Esophagus muscularis mucosa (tissue), 4 donors: ENCODE results near the gene CFAP70. TPM values are rescaled to one million over a fixed set of nuclear protein-coding genes. Genes with fewer than 3 reads are reported as not detected.

Experiments
- DNase-seq: peaks from one replicate; pipeline ENCODE4 v3.0.0-alpha.2; 2017; ENCODE audit errors: extremely low spot score
- H3K27ac ChIP-seq, 4 donors: fragments of 200-600 bp; sonication (generic); replicated peaks in 1 of 4; 1 replicate in 3 of 4; 2 replicates in 1 of 4; pipeline ENCODE4 v1.5.1; 2016 to 2019; ENCODE audit warnings: mild to moderate bottlenecking in 1 of 4
- H3K27me3 ChIP-seq, 4 donors: fragments of 200-600 bp; sonication (generic); one replicate each; pipeline versions ENCODE4 v1.5.1 to v1.6.0; 2016 to 2019
- H3K36me3 ChIP-seq, 4 donors: fragments of 200-600 bp; sonication (generic); one replicate each; pipeline ENCODE4 v1.5.1; 2016 to 2019
- H3K4me1 ChIP-seq, 4 donors: fragments of 200-600 bp; sonication (generic); one replicate each; pipeline ENCODE4 v1.5.1; 2016 to 2019
- H3K4me3 ChIP-seq, 4 donors: fragments of 200-600 bp; sonication (generic); 1 replicate in 2 of 4; 2 replicates in 2 of 4; pipeline ENCODE4 v1.5.1; 2016 to 2019; ENCODE audit warnings: mild to moderate bottlenecking in 4 of 4, moderate library complexity in 1 of 4
- H3K9me3 ChIP-seq, 4 donors: fragments of 200-600 bp; sonication (generic); 1 replicate in 3 of 4; 2 replicates in 1 of 4; pipeline ENCODE4 v1.5.1; 2016 to 2019
- CTCF ChIP-seq, 3 experiments: fragments of 200-600 bp in 2 of 3; fragments of 450-650 bp in 1 of 3; sonication (generic) in 2 of 3; IDR thresholded peaks; one replicate each; pipeline ENCODE4 v1.5.1; 2017 to 2019; ENCODE audit warnings: antibody characterized with exemption in 3 of 3, mild to moderate bottlenecking in 2 of 3, moderate library complexity in 1 of 3
- EP300 ChIP-seq: sonication (generic); formaldehyde crosslinking; IDR thresholded peaks from one replicate; pipeline ENCODE4 v1.6.1; 2017; ENCODE audit warnings: antibody characterized with exemption
- POLR2A ChIP-seq: fragments of 450-650 bp; IDR thresholded peaks from one replicate; pipeline ENCODE4 v1.6.1; 2017; ENCODE audit warnings: antibody characterized with exemption, moderate library complexity, mild to moderate bottlenecking, low read depth
- POLR2AphosphoS5 ChIP-seq, 2 donors: sonication (generic); formaldehyde crosslinking; IDR thresholded peaks; one replicate each; pipeline ENCODE4 v1.6.1; 2017; ENCODE audit warnings: antibody characterized with exemption in 2 of 2
- WGBS: methylation state at CpG from one replicate; pipeline ENCODE4 v1.1.5; 2018; 5-methylcytosine and 5-hydroxymethylcytosine counted together
- intact Hi-C: fragments of 100-400 bp; cut with DNase I; formaldehyde crosslinking; loops from one replicate; pipeline ENCODE4 v1.15.1; 2023
- total RNA-seq, 4 donors: library from RNA; depleted of rRNA; stranded (reverse); fragments of >200 nt; gene quantifications; one replicate each; pipeline versions ENCODE4 v1.1.0 to v1.2.1, GENCODE V29; 2016

The CFAP70 gene
- total RNA-seq, 4 donors from 2014 or later: 0.99 to 3.3 (median 1.1) TPM

- intact Hi-C loops: no loop called here
- Histone ChIP-seq H3K27me3 (no peaks in the 10 kb centered on the region), H3K27ac (no peak overlapping the region), H3K9me3 (no peaks in the 10 kb centered on the region), H3K36me3 (peaks cover 4 to 79% (median 40%) of the 10 kb centered on the region in 4 donors), H3K4me1 (no peaks in the 10 kb centered on the region), H3K4me3 (no peak overlapping the region)
- TF ChIP-seq POLR2A (no peak), EP300 (no peak), POLR2AphosphoS5 (IDR thresholded peaks at IDR 0.05) (no peak), CTCF (IDR thresholded peaks at IDR 0.05) (no peak)
- no peak for DNase-seq
- 79% methylated on average over 2 of the region's 2 CpGs for WGBS
Measured at GRCh38 chr10:73233883-73234282, 124.8 kb downstream of the CFAP70 start.

- no peak for DNase-seq
- no peak for TF ChIP-seq POLR2AphosphoS5 (IDR thresholded peaks at IDR 0.05)
- TF ChIP-seq POLR2A: no peak
- no peak for TF ChIP-seq EP300
- no peak for TF ChIP-seq CTCF (IDR thresholded peaks at IDR 0.05)
- intact Hi-C loops: no loop called here
- WGBS: 89% methylated on average over 8 of the region's 8 CpGs
- Histone ChIP-seq H3K36me3 (peaks cover 4 to 76% (median 37%) of the 10 kb centered on the region in 4 donors), H3K4me1 (no peaks in the 10 kb centered on the region), H3K9me3 (no peaks in the 10 kb centered on the region), H3K27me3 (no peaks in the 10 kb centered on the region), H3K27ac (no peak overlapping the region), H3K4me3 (no peak overlapping the region)
Measured at GRCh38 chr10:73232887-73233286, 125.8 kb downstream of the CFAP70 start.

GRCh38 chr10:73229567-73229966 lies 129.1 kb downstream of the CFAP70 start:
- Histone ChIP-seq H3K4me1 (no peaks in the 10 kb centered on the region), H3K27ac (no peak overlapping the region), H3K36me3 (peaks cover 0 to 45% (median 23%) of the 10 kb centered on the region in 4 donors), H3K4me3 (no peak overlapping the region), H3K9me3 (no peaks in the 10 kb centered on the region), H3K27me3 (no peaks in the 10 kb centered on the region)
- 85% methylated on average over 6 of the region's 6 CpGs for WGBS
- DNase-seq: no peak
- TF ChIP-seq CTCF (IDR thresholded peaks at IDR 0.05) (no peak), EP300 (no peak), POLR2A (no peak), POLR2AphosphoS5 (IDR thresholded peaks at IDR 0.05) (no peak)
- intact Hi-C loops: no loop called here

- Histone ChIP-seq H3K9me3 (no peaks in the 10 kb centered on the region), H3K27ac (no peak overlapping the region), H3K27me3 (no peaks in the 10 kb centered on the region), H3K4me1 (no peaks in the 10 kb centered on the region), H3K4me3 (no peak overlapping the region), H3K36me3 (peaks cover 0 to 32% (median 19%) of the 10 kb centered on the region in 4 donors)
- 88% methylated on average over 3 of the region's 3 CpGs for WGBS
- intact Hi-C loops: no loop called here
- DNase-seq: no peak
- no peak for TF ChIP-seq POLR2A
- TF ChIP-seq EP300: no peak
- TF ChIP-seq POLR2AphosphoS5 (IDR thresholded peaks at IDR 0.05): no peak
- TF ChIP-seq CTCF (IDR thresholded peaks at IDR 0.05): no peak
Measured at GRCh38 chr10:73228247-73228646, 130.4 kb downstream of the CFAP70 start.

- no peak overlapping the region for H3K4me3 ChIP-seq
- intact Hi-C loops: no loop called here
- H3K36me3 ChIP-seq: peaks cover 0 to 28% (median 14%) of the 10 kb centered on the region in 4 donors
- H3K27me3 ChIP-seq: no peaks in the 10 kb centered on the region
- H3K27ac ChIP-seq: no peak overlapping the region
- DNase-seq: no peak
- TF ChIP-seq POLR2A: no peak
- no peaks in the 10 kb centered on the region for H3K4me1 ChIP-seq
- no peaks in the 10 kb centered on the region for H3K9me3 ChIP-seq
Measured at GRCh38 chr10:73226663-73227062, 132.0 kb downstream of the CFAP70 start.
